ENCODE results near the gene MFSD12. TPM values are rescaled to one million over a fixed set of nuclear protein-coding genes. Genes with fewer than 3 reads are reported as not detected.

MFSD12 gene
- total RNA-seq, 1 donor from 2014 or later, result 181 TPM

DNA sequence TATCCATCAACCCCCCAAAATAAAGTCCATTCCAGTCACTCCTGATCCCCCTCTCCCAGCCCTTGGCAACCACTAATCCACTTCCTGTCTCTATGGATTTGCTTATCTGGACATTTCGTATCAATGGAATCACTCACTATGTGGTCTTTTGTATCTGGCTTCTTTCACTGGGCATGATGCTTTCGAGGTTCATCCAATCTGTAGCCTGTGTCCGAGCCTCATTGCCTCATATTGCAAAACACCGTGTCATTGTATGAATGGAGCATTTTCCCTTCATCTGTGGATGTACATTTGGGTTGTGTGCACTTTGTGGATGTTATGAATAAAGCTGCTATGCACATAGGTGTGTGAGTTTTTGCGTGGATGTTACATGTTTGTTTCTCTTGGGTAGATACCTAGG, 52.7 kb downstream of the MFSD12 start:
- peaks cover 6% of the 10 kb centered on the region for H3K36me3 Mint-ChIP-seq (ENCODE audit: low read depth, unreplicated experiment)
- Histone ChIP-seq H3K4me1 (ENCODE audit: insufficient read depth, low read length) (peaks cover 31% of the 10 kb centered on the region), H3K27ac (ENCODE audit: low read depth, low read length) (no peak overlapping the region), H3K4me3 (ENCODE audit: insufficient read depth, low read depth, low read length) (no peak overlapping the region), H3K9me3 (ENCODE audit: insufficient read depth, low read depth, low read length) (no peaks in the 10 kb centered on the region), H3K4me2 (ENCODE audit: low read length) (no peak overlapping the region), H3K9ac (ENCODE audit: low read length) (no peak overlapping the region), H3K27me3 (ENCODE audit: insufficient read depth, low read length) (no peaks in the 10 kb centered on the region), H3K36me3 (ENCODE audit: insufficient read depth, low read length) (no peaks in the 10 kb centered on the region), H2AFZ (ENCODE audit: low read depth, low read length) (no peak overlapping the region), H4K20me1 (ENCODE audit: insufficient read depth, low read length) (peaks cover 24% of the 10 kb centered on the region), H3K79me2 (ENCODE audit: insufficient read depth, low read length) (peaks cover 43% of the 10 kb centered on the region)
- FAIRE-seq (no peak), DNase-seq (ENCODE audit: low read depth) (no peak)
- H3K4me3 Mint-ChIP-seq (ENCODE audit: unreplicated experiment), result peak overlapping the region; percentile 94
- H3K27me3 Mint-ChIP-seq (ENCODE audit: low read depth, unreplicated experiment), result no peaks in the 10 kb centered on the region
- H3K9me3 Mint-ChIP-seq (ENCODE audit: unreplicated experiment), result no peaks in the 10 kb centered on the region
- no peak overlapping the region for H3K27ac Mint-ChIP-seq (ENCODE audit: unreplicated experiment)
- no peak for TF ChIP-seq EZH2 (IDR thresholded peaks at IDR 0.05; ENCODE audit: insufficient read depth, low read length)
- TF ChIP-seq, protein P1, sequence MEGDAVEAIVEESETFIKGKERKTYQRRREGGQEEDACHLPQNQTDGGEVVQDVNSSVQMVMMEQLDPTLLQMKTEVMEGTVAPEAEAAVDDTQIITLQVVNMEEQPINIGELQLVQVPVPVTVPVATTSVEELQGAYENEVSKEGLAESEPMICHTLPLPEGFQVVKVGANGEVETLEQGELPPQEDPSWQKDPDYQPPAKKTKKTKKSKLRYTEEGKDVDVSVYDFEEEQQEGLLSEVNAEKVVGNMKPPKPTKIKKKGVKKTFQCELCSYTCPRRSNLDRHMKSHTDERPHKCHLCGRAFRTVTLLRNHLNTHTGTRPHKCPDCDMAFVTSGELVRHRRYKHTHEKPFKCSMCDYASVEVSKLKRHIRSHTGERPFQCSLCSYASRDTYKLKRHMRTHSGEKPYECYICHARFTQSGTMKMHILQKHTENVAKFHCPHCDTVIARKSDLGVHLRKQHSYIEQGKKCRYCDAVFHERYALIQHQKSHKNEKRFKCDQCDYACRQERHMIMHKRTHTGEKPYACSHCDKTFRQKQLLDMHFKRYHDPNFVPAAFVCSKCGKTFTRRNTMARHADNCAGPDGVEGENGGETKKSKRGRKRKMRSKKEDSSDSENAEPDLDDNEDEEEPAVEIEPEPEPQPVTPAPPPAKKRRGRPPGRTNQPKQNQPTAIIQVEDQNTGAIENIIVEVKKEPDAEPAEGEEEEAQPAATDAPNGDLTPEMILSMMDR (IDR thresholded peaks at IDR 0.05; ENCODE audit: insufficient read depth, low read depth, low read length), result no peak
- peaks cover 21% of the 10 kb centered on the region for H3K4me1 Mint-ChIP-seq (ENCODE audit: low read depth, unreplicated experiment)

DNA sequence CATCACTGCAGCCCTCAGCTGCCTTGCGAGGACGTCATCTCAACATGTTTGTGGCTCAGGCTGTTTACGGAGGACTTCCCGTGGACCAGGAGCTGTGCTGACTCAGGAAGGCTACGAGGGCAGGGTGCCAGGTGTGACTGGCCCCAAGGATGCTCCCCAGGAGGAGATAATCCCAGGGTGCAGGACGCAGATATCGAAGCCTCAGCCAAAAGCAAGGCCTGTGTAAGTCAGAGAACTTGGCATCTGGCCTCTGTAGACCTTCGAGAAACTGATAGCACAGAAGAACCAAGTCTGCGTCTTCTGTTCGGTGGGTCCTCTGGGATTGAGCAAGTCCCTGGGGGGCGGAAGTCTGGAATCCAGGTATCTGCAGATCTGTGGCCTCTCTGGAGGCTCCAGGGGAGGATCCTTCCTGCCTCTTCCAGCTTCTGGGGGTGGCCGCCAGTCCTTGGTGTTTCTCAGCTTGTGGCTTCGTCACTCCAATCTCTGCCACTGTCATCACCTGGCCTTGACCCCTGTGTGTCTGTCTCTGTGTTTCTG, 54.3 kb downstream of the MFSD12 start:
- Mint-ChIP-seq H3K9me3 (ENCODE audit: unreplicated experiment) (no peaks in the 10 kb centered on the region), H3K4me3 (ENCODE audit: unreplicated experiment) (no peak overlapping the region), H3K36me3 (ENCODE audit: low read depth, unreplicated experiment) (peaks cover under 1% of the 10 kb centered on the region), H3K27me3 (ENCODE audit: low read depth, unreplicated experiment) (no peaks in the 10 kb centered on the region), H3K27ac (ENCODE audit: unreplicated experiment) (no peak overlapping the region), H3K4me1 (ENCODE audit: low read depth, unreplicated experiment) (peaks cover 10% of the 10 kb centered on the region)
- peak overlapping the region; percentile 39 for H2AFZ ChIP-seq (ENCODE audit: low read depth, low read length)
- no peaks in the 10 kb centered on the region for H3K9me3 ChIP-seq (ENCODE audit: insufficient read depth, low read depth, low read length)
- peaks cover 9% of the 10 kb centered on the region for H4K20me1 ChIP-seq (ENCODE audit: insufficient read depth, low read length)
- peaks cover 17% of the 10 kb centered on the region for H3K4me1 ChIP-seq (ENCODE audit: insufficient read depth, low read length)
- no peak overlapping the region for H3K4me3 ChIP-seq (ENCODE audit: insufficient read depth, low read depth, low read length)
- no peak overlapping the region for H3K27ac ChIP-seq (ENCODE audit: low read depth, low read length)
- FAIRE-seq (no peak), DNase-seq (ENCODE audit: low read depth) (peak; percentile 26)
- no peaks in the 10 kb centered on the region for H3K27me3 ChIP-seq (ENCODE audit: insufficient read depth, low read length)
- no peaks in the 10 kb centered on the region for H3K36me3 ChIP-seq (ENCODE audit: insufficient read depth, low read length)
- no peak for TF ChIP-seq EZH2 (IDR thresholded peaks at IDR 0.05; ENCODE audit: insufficient read depth, low read length)
- TF ChIP-seq, protein P1 (IDR thresholded peaks at IDR 0.05; ENCODE audit: insufficient read depth, low read depth, low read length), result no peak
- H3K79me2 ChIP-seq (ENCODE audit: insufficient read depth, low read length), result peaks cover 43% of the 10 kb centered on the region
- H3K4me2 ChIP-seq (ENCODE audit: low read length), result no peak overlapping the region
- H3K9ac ChIP-seq (ENCODE audit: low read length), result no peak overlapping the region

DNA sequence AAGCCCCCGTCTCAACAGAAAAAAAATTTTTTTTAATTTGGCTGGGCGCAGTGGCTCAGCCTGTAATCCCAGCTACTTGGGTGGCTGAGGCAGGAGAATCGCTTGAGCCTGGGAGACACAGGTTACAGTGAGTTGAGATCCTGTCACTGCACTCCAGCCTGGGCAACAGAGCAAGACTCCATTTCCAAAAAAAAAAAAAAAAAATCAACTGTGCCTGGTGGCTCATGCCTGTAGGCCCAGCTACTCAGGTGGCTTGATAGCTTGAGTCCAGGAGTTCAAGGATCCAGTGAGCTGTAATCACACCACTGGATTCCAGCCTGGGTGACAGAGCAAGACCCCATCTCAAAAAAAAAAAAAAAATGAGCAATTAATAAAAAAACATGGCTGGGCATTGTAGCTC, 55.6 kb downstream of the MFSD12 start:
- Mint-ChIP-seq H3K4me1 (ENCODE audit: low read depth, unreplicated experiment) (peaks cover 14% of the 10 kb centered on the region), H3K4me3 (ENCODE audit: unreplicated experiment) (no peak overlapping the region), H3K9me3 (ENCODE audit: unreplicated experiment) (peaks cover 2% of the 10 kb centered on the region), H3K27ac (ENCODE audit: unreplicated experiment) (no peak overlapping the region), H3K36me3 (ENCODE audit: low read depth, unreplicated experiment) (peaks cover 4% of the 10 kb centered on the region), H3K27me3 (ENCODE audit: low read depth, unreplicated experiment) (no peaks in the 10 kb centered on the region)
- no peak for FAIRE-seq
- Histone ChIP-seq H2AFZ (ENCODE audit: low read depth, low read length) (no peak overlapping the region), H3K27me3 (ENCODE audit: insufficient read depth, low read length) (no peaks in the 10 kb centered on the region), H3K27ac (ENCODE audit: low read depth, low read length) (no peak overlapping the region), H3K36me3 (ENCODE audit: insufficient read depth, low read length) (no peaks in the 10 kb centered on the region), H3K9ac (ENCODE audit: low read length) (no peak overlapping the region), H3K4me3 (ENCODE audit: insufficient read depth, low read depth, low read length) (no peak overlapping the region), H3K9me3 (ENCODE audit: insufficient read depth, low read depth, low read length) (no peaks in the 10 kb centered on the region), H3K79me2 (ENCODE audit: insufficient read depth, low read length) (peaks cover 44% of the 10 kb centered on the region), H4K20me1 (ENCODE audit: insufficient read depth, low read length) (peaks cover 3% of the 10 kb centered on the region), H3K4me1 (ENCODE audit: insufficient read depth, low read length) (peaks cover 11% of the 10 kb centered on the region), H3K4me2 (ENCODE audit: low read length) (no peak overlapping the region)
- DNase-seq (ENCODE audit: low read depth), result no peak
- TF ChIP-seq, protein P1 (IDR thresholded peaks at IDR 0.05; ENCODE audit: insufficient read depth, low read depth, low read length), result no peak
- TF ChIP-seq EZH2 (IDR thresholded peaks at IDR 0.05; ENCODE audit: insufficient read depth, low read length), result no peak

All from astrocyte (in vitro differentiated cells and primary cell).